ENCODE data around the gene RGS12.

The RGS12 gene

GRCh38 chr4:3295837-3296624, 3.2 kb downstream of the RGS12 start:
- Histone ChIP-seq H3K9me3 (ENCODE audit: low read length) (no peaks in the 10 kb centered on the region), H3K4me2 (ENCODE audit: low read length) (no peak overlapping the region), H3K4me1 (ENCODE audit: insufficient read depth, low read length, severe bottlenecking) (peaks cover 5% of the 10 kb centered on the region), H3K79me2 (ENCODE audit: insufficient read depth, low read length) (no peaks in the 10 kb centered on the region), H2AFZ (ENCODE audit: low read length) (no peak overlapping the region), H3K27ac (ENCODE audit: low read depth, low read length, poor library complexity, severe bottlenecking) (no peak overlapping the region), H3K9me2 (ENCODE audit: low read depth, low read length) (no peaks in the 10 kb centered on the region), H3K27me3 (ENCODE audit: insufficient read depth, low read length) (no peaks in the 10 kb centered on the region), H3F3A (ENCODE audit: insufficient read depth, low read length) (no peaks in the 10 kb centered on the region), H3K36me3 (ENCODE audit: insufficient read depth, low read length) (no peaks in the 10 kb centered on the region; the same call in 1 of the 2 replicates), H3K4me3 (ENCODE audit: low read depth, low read length, poor library complexity, severe bottlenecking) (no peak overlapping the region), H3K9ac (ENCODE audit: low read length) (no peak overlapping the region), H4K20me1 (ENCODE audit: insufficient read depth, low read length) (no peaks in the 10 kb centered on the region)
- TF ChIP-seq CTCF (IDR thresholded peaks at IDR 0.05; ENCODE audit: low read length) (no peak), EZH2 (IDR thresholded peaks at IDR 0.05; ENCODE audit: borderline replicate concordance, low read length) (no peak)

GRCh38 chr4:3296651-3297050, 3.8 kb downstream of the RGS12 start:
- Histone ChIP-seq H3K4me2 (ENCODE audit: low read length) (no peak overlapping the region), H3K9ac (ENCODE audit: low read length) (no peak overlapping the region), H3K27me3 (ENCODE audit: insufficient read depth, low read length) (0 out of 2 replicates have a peak, but pooled peaks cover 1% of the 10 kb centered on the region), H3K4me1 (ENCODE audit: insufficient read depth, low read length, severe bottlenecking) (peaks cover 5% of the 10 kb centered on the region), H3K27ac (ENCODE audit: low read depth, low read length, poor library complexity, severe bottlenecking) (no peak overlapping the region), H4K20me1 (ENCODE audit: insufficient read depth, low read length) (no peaks in the 10 kb centered on the region), H3K79me2 (ENCODE audit: insufficient read depth, low read length) (no peaks in the 10 kb centered on the region), H2AFZ (ENCODE audit: low read length) (no peak overlapping the region), H3F3A (ENCODE audit: insufficient read depth, low read length) (no peaks in the 10 kb centered on the region), H3K9me2 (ENCODE audit: low read depth, low read length) (no peaks in the 10 kb centered on the region), H3K4me3 (ENCODE audit: low read depth, low read length, poor library complexity, severe bottlenecking) (no peak overlapping the region), H3K9me3 (ENCODE audit: low read length) (no peaks in the 10 kb centered on the region), H3K36me3 (ENCODE audit: insufficient read depth, low read length) (no peaks in the 10 kb centered on the region; the same call in 1 of the 2 replicates)
- TF ChIP-seq EZH2 (IDR thresholded peaks at IDR 0.05; ENCODE audit: borderline replicate concordance, low read length) (no peak), CTCF (IDR thresholded peaks at IDR 0.05; ENCODE audit: low read length) (no peak)

- Histone ChIP-seq H3K79me2 (ENCODE audit: insufficient read depth, low read length) (no peaks in the 10 kb centered on the region), H3K4me2 (ENCODE audit: low read length) (no peak overlapping the region), H4K20me1 (ENCODE audit: insufficient read depth, low read length) (no peaks in the 10 kb centered on the region)
These were observed 4.4 kb downstream of the RGS12 start for GRCh38 chr4:3297066-3297859.

More at GRCh38 chr4:3297066-3297859, 4.4 kb downstream of the RGS12 start:
- Histone ChIP-seq H3K9ac (ENCODE audit: low read length) (no peak overlapping the region), H3K4me3 (ENCODE audit: low read depth, low read length, poor library complexity, severe bottlenecking) (no peak overlapping the region), H3K9me2 (ENCODE audit: low read depth, low read length) (no peaks in the 10 kb centered on the region), H3K4me1 (ENCODE audit: insufficient read depth, low read length, severe bottlenecking) (peaks cover 5% of the 10 kb centered on the region), H2AFZ (ENCODE audit: low read length) (no peak overlapping the region), H3K9me3 (ENCODE audit: low read length) (no peaks in the 10 kb centered on the region), H3K36me3 (ENCODE audit: insufficient read depth, low read length) (no peaks in the 10 kb centered on the region; the same call in 1 of the 2 replicates), H3K27me3 (ENCODE audit: insufficient read depth, low read length) (0 out of 2 replicates have a peak, but pooled peaks cover 3% of the 10 kb centered on the region), H3F3A (ENCODE audit: insufficient read depth, low read length) (no peaks in the 10 kb centered on the region), H3K27ac (ENCODE audit: low read depth, low read length, poor library complexity, severe bottlenecking) (no peak overlapping the region)
- TF ChIP-seq EZH2 (IDR thresholded peaks at IDR 0.05; ENCODE audit: borderline replicate concordance, low read length): no peak
- no peak for TF ChIP-seq CTCF (IDR thresholded peaks at IDR 0.05; ENCODE audit: low read length)

Data from OCI-LY1 (cell line).